HepG2 (cell line): ENCODE measurements around the gene ITGA6. TPM values are rescaled to one million over a fixed set of nuclear protein-coding genes. Genes with fewer than 3 reads are reported as not detected.

Source experiments
- ATF4 ChIP-seq, 2 experiments: fragments of 450-650 bp in 1 of 2; sonication (generic) in 1 of 2; formaldehyde crosslinking; IDR thresholded peaks; 2 replicates each; pipeline versions ENCODE4 v1.5.0 to v1.8.0; 2020 to 2022; ENCODE audit warnings: mild to moderate bottlenecking in 1 of 2, missing genetic modification reagents in 1 of 2
- E2F2 ChIP-seq: sonication (generic); formaldehyde crosslinking; IDR thresholded peaks from 2 replicates; pipeline ENCODE4 v1.4.0; 2020; ENCODE audit warnings: missing genetic modification reagents, borderline replicate concordance
- EEA1 ChIP-seq: sonication (generic); formaldehyde crosslinking; IDR thresholded peaks from 2 replicates; pipeline ENCODE4 v1.5.1; 2020; ENCODE audit warnings: mild to moderate bottlenecking, missing genetic modification reagents, borderline replicate concordance
- EED ChIP-seq: sonication (generic); formaldehyde crosslinking; IDR thresholded peaks from 2 replicates; pipeline ENCODE4 v1.5.0; 2020; ENCODE audit warnings: mild to moderate bottlenecking, missing genetic modification reagents
- FOXM1 ChIP-seq: sonication (generic); formaldehyde crosslinking; IDR thresholded peaks from 2 replicates; pipeline ENCODE4 v1.5.0; 2020; ENCODE audit warnings: missing genetic modification reagents
- JDP2 ChIP-seq: sonication (generic); formaldehyde crosslinking; IDR thresholded peaks from 2 replicates; pipeline ENCODE4 v1.8.1; 2022; ENCODE audit warnings: missing genetic modification reagents, borderline replicate concordance
- JUNB ChIP-seq: sonication (generic); formaldehyde crosslinking; IDR thresholded peaks from 2 replicates; pipeline ENCODE4 v1.8.0; 2022; ENCODE audit warnings: missing genetic modification reagents, mild to moderate bottlenecking, borderline replicate concordance
- MNT ChIP-seq: fragments of 450-650 bp; IDR thresholded peaks from 2 replicates; pipeline ENCODE4 v1.6.1; 2016
- PHF5A ChIP-seq: IDR thresholded peaks from one replicate; pipeline ENCODE4 v1.6.1; 2018; ENCODE audit warnings: low read depth, missing genetic modification reagents; ENCODE audit not compliant: unreplicated experiment
- RBFOX2 ChIP-seq: fragments of 200-400 bp; formaldehyde crosslinking; IDR thresholded peaks from 2 replicates; pipeline ENCODE4 v1.6.1; 2017; ENCODE audit warnings: low read depth, mild to moderate bottlenecking, low read length
- SAP130 ChIP-seq: IDR thresholded peaks from 2 replicates; pipeline ENCODE4 v1.6.1; 2016; ENCODE audit warnings: low read depth
- SOX6 ChIP-seq, 2 experiments: fragments of 450-650 bp in 1 of 2; sonication (generic) in 1 of 2; formaldehyde crosslinking in 1 of 2; IDR thresholded peaks; 2 replicates each; pipeline versions ENCODE4 v1.4.0 to v1.6.1; 2017 to 2020; ENCODE audit warnings: antibody characterized with exemption in 1 of 2, mild to moderate bottlenecking in 1 of 2, missing genetic modification reagents in 1 of 2
- ZIK1 ChIP-seq: sonication (generic); formaldehyde crosslinking; IDR thresholded peaks from 2 replicates; pipeline ENCODE4 v1.5.0; 2020; ENCODE audit warnings: mild to moderate bottlenecking, low read depth, missing genetic modification reagents, borderline replicate concordance
- ZNF101 ChIP-seq: sonication (generic); formaldehyde crosslinking; IDR thresholded peaks from 2 replicates; pipeline ENCODE4 v1.4.0; 2020; ENCODE audit warnings: mild to moderate bottlenecking, low read depth, missing genetic modification reagents, borderline replicate concordance
- ZNF224 ChIP-seq: sonication (generic); formaldehyde crosslinking; IDR thresholded peaks from 2 replicates; pipeline ENCODE4 v1.5.0; 2020; ENCODE audit warnings: mild to moderate bottlenecking, missing genetic modification reagents
- ZNF253 ChIP-seq: sonication (generic); formaldehyde crosslinking; IDR thresholded peaks from 2 replicates; pipeline ENCODE4 v1.8.0; 2022; ENCODE audit warnings: mild to moderate bottlenecking, missing genetic modification reagents, borderline replicate concordance
- ZNF367 ChIP-seq: sonication (generic); formaldehyde crosslinking; IDR thresholded peaks from 2 replicates; pipeline ENCODE4 v1.4.0; 2020; ENCODE audit warnings: missing genetic modification reagents, borderline replicate concordance
- ZNF496 ChIP-seq: sonication (generic); formaldehyde crosslinking; IDR thresholded peaks from 2 replicates; pipeline ENCODE4 v1.8.1; 2023; ENCODE audit warnings: mild to moderate bottlenecking, moderate library complexity, missing genetic modification reagents; ENCODE audit not compliant: insufficient replicate concordance
- ZNF501 ChIP-seq: sonication (generic); formaldehyde crosslinking; IDR thresholded peaks from 2 replicates; pipeline ENCODE4 v1.5.1; 2020; ENCODE audit warnings: mild to moderate bottlenecking, moderate library complexity, missing genetic modification reagents
- ZNF567 ChIP-seq: sonication (generic); formaldehyde crosslinking; IDR thresholded peaks from 2 replicates; pipeline ENCODE4 v1.8.1; 2023; ENCODE audit warnings: mild to moderate bottlenecking, missing genetic modification reagents, borderline replicate concordance
- ZSCAN12 ChIP-seq: sonication (generic); formaldehyde crosslinking; IDR thresholded peaks from 2 replicates; pipeline ENCODE4 v1.9.0; 2021; ENCODE audit warnings: mild to moderate bottlenecking, missing genetic modification reagents
- polyA plus RNA-seq, 8 experiments: library from polyadenylated mRNA; depleted of rRNA in 3 of 8; stranded (reverse) in 7 of 8; unstranded in 1 of 8; fragments of >200 nt; fragmentation: Illumina TruSeq in 4 of 8; extraction: Trizol in 4 of 8; gene quantifications; 2 replicates each; pipeline versions ENCODE4 v1.2.1 to v1.2.3, GENCODE V29; 2011 to 2016; ENCODE audit warnings: low read depth in 4 of 8, missing spikeins in 1 of 8, mixed read lengths in 1 of 8; ENCODE audit not compliant: insufficient read depth in 1 of 8
- total RNA-seq, 5 experiments: library from RNA; depleted of rRNA; stranded (reverse); fragments of >200 nt; fragmentation: Illumina TruSeq; extraction: Trizol; gene quantifications; 2 replicates each; pipeline ENCODE4 v1.2.3, GENCODE V29; 2016; ENCODE audit warnings: low read depth in 1 of 5
- TF ChIP-seq, protein P1 (sequence below): sonication (generic); formaldehyde crosslinking; IDR thresholded peaks from 2 replicates; pipeline ENCODE4 v1.8.1; 2023; ENCODE audit warnings: missing genetic modification reagents, mild to moderate bottlenecking, borderline replicate concordance
- TF ChIP-seq, protein P2 (sequence below): sonication (generic); formaldehyde crosslinking; IDR thresholded peaks from 2 replicates; pipeline ENCODE4 v1.5.1; 2020; ENCODE audit warnings: missing genetic modification reagents, mild to moderate bottlenecking, borderline replicate concordance

ITGA6 gene
- total and polyA plus RNA-seq, 2 of the 13 experiments (the other 11 are each of a cell fraction or from before 2014, with no cell fraction given): 24.0 to 92.5 TPM

DNA sequence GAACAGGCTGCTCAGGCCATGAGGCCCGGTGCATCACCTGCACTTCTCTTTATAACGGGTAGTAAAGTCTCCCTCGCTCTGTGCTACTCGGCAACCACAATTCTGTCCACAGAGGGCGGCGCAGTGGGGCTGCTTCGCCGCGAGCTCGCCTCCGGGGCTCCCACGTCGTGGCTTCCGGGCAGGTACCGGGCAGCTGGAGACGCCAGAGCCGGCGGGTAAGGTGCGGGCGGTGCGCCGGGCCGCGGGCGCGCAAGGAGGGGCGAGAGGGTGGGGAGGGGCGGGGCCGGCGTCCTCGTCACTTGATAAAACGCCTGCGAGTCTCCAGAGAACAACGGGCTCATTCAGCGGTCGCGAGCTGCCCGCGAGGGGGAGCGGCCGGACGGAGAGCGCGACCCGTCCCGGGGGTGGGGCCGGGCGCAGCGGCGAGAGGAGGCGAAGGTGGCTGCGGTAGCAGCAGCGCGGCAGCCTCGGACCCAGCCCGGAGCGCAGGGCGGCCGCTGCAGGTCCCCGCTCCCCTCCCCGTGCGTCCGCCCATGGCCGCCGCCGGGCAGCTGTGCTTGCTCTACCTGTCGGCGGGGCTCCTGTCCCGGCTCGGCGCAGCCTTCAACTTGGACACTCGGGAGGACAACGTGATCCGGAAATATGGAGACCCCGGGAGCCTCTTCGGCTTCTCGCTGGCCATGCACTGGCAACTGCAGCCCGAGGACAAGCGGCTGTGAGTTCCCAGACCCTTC lies at the start of gene ITGA6 (continued):
- TF ChIP-seq ZNF224 (no peak), RBFOX2 (peak; percentile 93), ZNF496 (CRISPR knock-in tag) (no peak), SAP130 (CRISPR knock-in tag) (peak; percentile 87), FOXM1 (CRISPR knock-in tag) (no peak), ZNF101 (CRISPR knock-in tag) (no peak), ZNF501 (peak; percentile 74), ZIK1 (CRISPR knock-in tag) (no peak), E2F2 (CRISPR knock-in tag) (no peak), MNT (no peak), JUNB (CRISPR knock-in tag) (no peak), SOX6 (IDR thresholded peaks at IDR 0.05) (no peak), SOX6 (CRISPR knock-in tag; IDR thresholded peaks at IDR 0.05) (peak; percentile 79), EEA1 (no peak), PHF5A (CRISPR knock-in tag) (no peak), EED (CRISPR knock-in tag) (peak; percentile 78), ZSCAN12 (CRISPR knock-in tag) (0 out of 2 replicates have a peak, but pooled peaks have one; percentile 16), ZNF567 (CRISPR knock-in tag) (no peak; the same call in 1 of the 2 replicates), ATF4 (CRISPR knock-in tag; IDR thresholded peaks at IDR 0.05) (peak in 1 of 2 experiments; percentile 49; a peak in 2 of 4 replicates), JDP2 (CRISPR knock-in tag) (no peak), ZNF253 (no peak), ZNF367 (CRISPR knock-in tag) (no peak; the same call in 1 of the 2 replicates)
- TF ChIP-seq, protein P1, sequence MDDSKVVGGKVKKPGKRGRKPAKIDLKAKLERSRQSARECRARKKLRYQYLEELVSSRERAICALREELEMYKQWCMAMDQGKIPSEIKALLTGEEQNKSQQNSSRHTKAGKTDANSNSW: no peak; the same call in 1 of the 2 replicates
- TF ChIP-seq, protein P2, sequence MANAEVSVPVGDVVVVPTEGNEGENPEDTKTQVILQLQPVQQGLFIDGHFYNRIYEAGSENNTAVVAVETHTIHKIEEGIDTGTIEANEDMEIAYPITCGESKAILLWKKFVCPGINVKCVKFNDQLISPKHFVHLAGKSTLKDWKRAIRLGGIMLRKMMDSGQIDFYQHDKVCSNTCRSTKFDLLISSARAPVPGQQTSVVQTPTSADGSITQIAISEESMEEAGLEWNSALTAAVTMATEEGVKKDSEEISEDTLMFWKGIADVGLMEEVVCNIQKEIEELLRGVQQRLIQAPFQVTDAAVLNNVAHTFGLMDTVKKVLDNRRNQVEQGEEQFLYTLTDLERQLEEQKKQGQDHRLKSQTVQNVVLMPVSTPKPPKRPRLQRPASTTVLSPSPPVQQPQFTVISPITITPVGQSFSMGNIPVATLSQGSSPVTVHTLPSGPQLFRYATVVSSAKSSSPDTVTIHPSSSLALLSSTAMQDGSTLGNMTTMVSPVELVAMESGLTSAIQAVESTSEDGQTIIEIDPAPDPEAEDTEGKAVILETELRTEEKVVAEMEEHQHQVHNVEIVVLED (CRISPR knock-in tag): peak; percentile 68; the same call in 1 of the 2 replicates
